GM21390 (cell line): ENCODE results near the gene C16orf74.
A peak's percentile ranks its signal among the peaks of the same experiment; 100 is the strongest.

Experiments
- ATAC-seq: cut with Tn5 transposase; IDR thresholded peaks from one replicate; pipeline ENCODE4 v1.9.1; 2021; ENCODE audit not compliant: unreplicated experiment

The C16orf74 gene

GRCh38 chr16:85698935-85699558, 51.8 kb downstream of the C16orf74 start:
- no peak for ATAC-seq

DNA sequence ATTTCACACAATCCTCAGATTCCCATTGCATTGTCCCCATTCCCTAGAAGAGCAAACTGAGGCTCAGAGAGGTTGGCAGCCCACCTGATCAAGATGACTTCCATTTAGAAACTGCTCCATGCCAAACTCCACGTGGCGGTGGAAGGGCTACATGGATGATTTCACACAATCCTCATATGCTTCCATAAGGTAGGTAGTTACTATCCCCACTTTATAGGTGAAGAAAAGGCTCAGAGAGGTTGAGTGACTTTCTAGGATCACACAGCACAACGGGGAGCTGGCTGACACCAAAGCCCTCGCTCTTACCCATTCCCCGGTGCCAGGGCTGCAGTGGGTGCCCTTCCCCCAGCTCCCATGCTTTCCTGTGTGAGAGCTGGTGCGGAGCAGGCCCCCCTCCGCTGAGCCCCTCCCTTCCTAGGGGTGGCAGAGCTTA, 52.4 kb downstream of the C16orf74 start:
- ATAC-seq, result no peak

- no peak for ATAC-seq
Measured at GRCh38 chr16:85697431-85697830, 53.5 kb downstream of the C16orf74 start.

- ATAC-seq, result no peak
Measured at GRCh38 chr16:85696781-85697180, 54.1 kb downstream of the C16orf74 start.

- ATAC-seq, result no peak
Measured at GRCh38 chr16:85695196-85696128, 55.4 kb downstream of the C16orf74 start.

GRCh38 chr16:85690469-85691064, 60.3 kb downstream of the C16orf74 start:
- ATAC-seq, result no peak

GRCh38 chr16:85689950-85690320, 61.0 kb downstream of the C16orf74 start:
- ATAC-seq, result no peak

GRCh38 chr16:85689285-85689949, 61.5 kb downstream of the C16orf74 start:
- ATAC-seq, result no peak

DNA sequence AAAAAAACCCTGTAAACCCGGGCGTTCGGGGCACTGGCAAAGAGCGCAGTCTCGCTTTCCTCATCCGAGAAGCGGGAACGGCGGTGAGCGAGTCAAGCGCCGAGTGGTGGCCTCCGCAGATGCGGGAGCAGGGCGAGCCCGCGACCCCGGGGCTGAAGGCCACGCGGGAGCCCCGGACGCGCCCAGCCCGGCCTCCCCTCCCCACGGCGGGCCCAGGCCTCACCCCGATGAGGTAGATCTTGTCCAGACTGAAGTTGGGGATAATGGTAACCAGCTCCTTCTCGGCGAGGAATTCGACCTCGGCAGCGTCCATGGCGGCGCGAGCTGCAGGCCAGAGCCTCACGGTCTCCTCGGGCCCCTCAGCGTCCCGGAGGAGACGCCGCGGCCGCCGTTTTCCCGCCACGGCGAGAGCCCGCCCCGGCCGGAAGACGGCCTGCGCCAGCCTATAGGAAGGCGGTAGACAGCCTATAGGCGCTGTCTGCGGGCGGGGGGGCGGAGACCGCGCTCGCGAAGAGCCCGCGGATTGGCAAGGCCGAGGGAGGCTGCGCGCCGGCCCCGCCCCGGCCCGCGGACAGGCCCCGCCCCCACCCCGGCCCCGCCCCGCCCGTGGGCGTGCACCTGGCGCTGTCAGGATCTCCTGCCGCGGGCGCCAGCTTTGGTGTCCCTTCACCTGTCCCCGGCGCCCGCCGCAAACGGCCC, 62.2 kb downstream of the C16orf74 start, which contains the start of gene GINS2:
GINS2 (minus strand) TSS at position 369 of the 699 bp plus-strand sequence; CDS start at position 313, 56 bp downstream.
- ATAC-seq, result peak; percentile 93

GRCh38 chr16:85687651-85688471, 63.0 kb downstream of the C16orf74 start:
- no peak for ATAC-seq

DNA sequence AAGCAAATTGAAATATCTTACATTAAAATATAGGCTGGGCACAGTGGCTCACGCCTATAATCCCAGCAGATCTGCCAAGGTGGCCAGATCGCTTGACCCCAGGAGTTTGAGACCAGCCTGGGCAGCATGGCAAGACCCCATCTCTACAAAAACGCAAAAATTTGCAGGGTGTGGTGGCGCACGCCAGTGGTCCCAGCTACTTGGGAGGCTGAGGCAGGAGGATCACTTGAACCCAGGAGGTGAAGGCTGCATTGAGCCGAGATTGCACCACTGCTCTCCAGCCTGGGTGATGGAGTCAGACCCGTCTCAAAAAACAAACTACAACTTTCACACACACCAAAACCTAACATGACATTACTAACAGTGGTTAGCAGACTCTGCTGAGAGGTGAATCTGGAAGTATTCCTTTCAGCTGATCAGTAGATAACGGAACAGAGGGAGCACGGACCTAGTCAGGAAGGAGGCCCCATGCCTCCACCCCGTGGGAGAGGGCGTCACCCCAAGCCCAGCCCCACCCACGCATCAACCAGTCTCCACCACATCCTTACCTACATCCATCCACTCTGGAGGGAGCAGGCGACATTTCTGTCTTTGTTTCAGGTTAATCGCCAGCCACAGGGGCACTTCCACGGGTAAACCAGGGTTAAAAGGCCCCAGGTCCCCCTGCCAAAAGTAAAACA, 63.8 kb downstream of the C16orf74 start:
- no peak for ATAC-seq

DNA sequence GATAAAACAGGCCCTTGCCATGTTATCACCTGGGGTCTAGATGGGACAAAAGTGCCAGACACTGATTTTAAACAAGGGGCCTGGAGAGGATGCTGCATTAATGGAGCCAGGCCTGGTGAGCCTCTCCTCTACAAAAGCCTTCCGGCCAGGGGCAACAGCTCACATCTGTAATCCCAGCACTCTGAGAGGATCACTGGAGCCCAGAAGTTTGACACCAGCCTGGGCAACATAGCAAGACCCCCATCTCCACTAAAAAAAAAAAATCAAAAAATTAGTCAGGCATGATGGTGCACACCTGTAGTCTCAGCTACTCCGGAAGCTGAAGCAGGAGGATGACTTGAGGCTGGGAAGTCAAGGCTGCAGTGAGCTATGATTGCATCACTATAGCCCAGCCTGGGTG, 65.6 kb downstream of the C16orf74 start:
- ATAC-seq, result no peak

GRCh38 chr16:85683363-85683762, 67.5 kb downstream of the C16orf74 start:
- no peak for ATAC-seq

DNA sequence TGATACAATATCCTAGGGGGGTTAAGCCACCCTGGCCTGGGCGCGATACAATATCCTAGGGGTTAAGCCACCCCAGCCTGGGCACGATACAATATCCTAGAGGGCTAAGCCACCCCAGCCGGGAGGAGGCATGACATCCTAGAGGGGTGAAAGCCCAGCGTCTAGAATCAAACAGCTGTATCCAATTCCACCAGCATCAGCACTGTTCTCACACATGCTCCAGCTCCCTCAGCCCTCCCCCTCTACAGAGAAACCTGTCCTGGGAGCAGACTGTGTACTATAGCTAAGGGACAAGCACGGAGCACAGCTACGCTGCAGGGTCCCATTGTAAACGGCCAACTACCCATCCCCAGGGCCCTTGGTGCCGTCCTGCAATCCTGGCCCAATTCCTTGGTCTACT, 68.4 kb downstream of the C16orf74 start:
- ATAC-seq, result no peak

GRCh38 chr16:85681255-85681654, 69.6 kb downstream of the C16orf74 start:
- no peak for ATAC-seq

- no peak for ATAC-seq
Measured at GRCh38 chr16:85680352-85680944, 70.4 kb downstream of the C16orf74 start.

- ATAC-seq, result no peak
Measured at GRCh38 chr16:85679870-85680269, 71.0 kb downstream of the C16orf74 start.

GRCh38 chr16:85678821-85679220, 72.1 kb downstream of the C16orf74 start:
- no peak for ATAC-seq

GRCh38 chr16:85678016-85678415, 72.9 kb downstream of the C16orf74 start:
- no peak for ATAC-seq
